GM21390 (cell line): ENCODE data around the gene STAT5B.

Experiments
- ATAC-seq: cut with Tn5 transposase; IDR thresholded peaks from one replicate; pipeline ENCODE4 v1.9.1; 2021; ENCODE audit not compliant: unreplicated experiment

STAT5B gene

DNA sequence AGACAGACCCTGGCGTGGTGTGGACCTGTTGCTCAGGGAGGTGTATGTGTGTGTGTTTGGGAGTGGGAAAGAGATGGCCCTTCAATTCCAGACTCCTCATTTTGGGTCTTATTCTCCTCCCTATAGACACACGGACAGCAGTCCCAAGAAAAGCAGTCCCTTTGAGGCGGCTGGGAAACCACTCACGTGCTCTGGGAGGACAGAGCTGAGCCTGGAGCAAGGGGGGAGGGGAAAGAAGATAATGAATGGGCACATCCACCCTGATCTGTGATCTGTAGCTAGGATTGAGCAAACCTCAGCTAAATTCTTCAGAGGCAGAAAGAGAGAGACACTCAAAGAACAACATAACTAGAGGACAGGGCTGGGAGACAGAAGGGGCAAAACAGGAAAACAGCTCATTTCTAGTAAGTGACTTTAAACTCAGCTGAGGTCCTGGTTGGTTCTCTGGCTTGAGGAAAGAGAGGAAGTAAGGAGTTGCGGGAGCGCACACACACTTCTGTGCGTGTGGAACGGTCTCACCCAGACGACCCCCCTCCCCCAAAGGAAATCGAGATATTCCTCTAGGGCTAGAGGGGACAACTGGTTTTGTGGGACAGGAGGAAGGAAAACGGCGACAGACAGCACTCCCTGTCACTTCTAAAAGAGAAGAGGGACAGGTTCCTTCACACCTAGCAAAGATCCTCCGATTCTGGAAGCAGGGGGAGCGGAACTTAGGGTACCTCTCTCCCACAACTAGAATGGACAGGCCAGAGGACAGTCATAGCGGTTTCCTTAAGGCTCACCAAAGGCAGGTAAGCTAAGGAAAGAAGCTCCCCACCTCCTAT, 122.1 kb downstream of the STAT5B start:
- ATAC-seq: no peak
